AG09319 (cell line): ENCODE measurements around the gene AQP3.
"Not testable (repeated sequence)": the region's sequence is repeated elsewhere in the genome, so short reads cannot be mapped to it uniquely, and the experiment has no call there.

Experiments used
- DNase-seq: peaks from one replicate; pipeline ENCODE4 v3.0.0-alpha.2; 2010; ENCODE audit warnings: low read depth; ENCODE audit errors: extremely low read depth
- CTCF ChIP-seq: IDR thresholded peaks from 2 replicates; pipeline ENCODE4 v1.5.1; 2011; ENCODE audit warnings: low read depth, mild to moderate bottlenecking, inconsistent platforms, low read length, moderate library complexity

AQP3 gene

GRCh38 chr9:33431420-33431819 is 16.0 kb downstream of the AQP3 start:
- no peak for TF ChIP-seq CTCF
- DNase-seq: no peak

- TF ChIP-seq CTCF: no peak
- no peak for DNase-seq
Measured at GRCh38 chr9:33430942-33431341, 16.5 kb downstream of the AQP3 start.

DNA sequence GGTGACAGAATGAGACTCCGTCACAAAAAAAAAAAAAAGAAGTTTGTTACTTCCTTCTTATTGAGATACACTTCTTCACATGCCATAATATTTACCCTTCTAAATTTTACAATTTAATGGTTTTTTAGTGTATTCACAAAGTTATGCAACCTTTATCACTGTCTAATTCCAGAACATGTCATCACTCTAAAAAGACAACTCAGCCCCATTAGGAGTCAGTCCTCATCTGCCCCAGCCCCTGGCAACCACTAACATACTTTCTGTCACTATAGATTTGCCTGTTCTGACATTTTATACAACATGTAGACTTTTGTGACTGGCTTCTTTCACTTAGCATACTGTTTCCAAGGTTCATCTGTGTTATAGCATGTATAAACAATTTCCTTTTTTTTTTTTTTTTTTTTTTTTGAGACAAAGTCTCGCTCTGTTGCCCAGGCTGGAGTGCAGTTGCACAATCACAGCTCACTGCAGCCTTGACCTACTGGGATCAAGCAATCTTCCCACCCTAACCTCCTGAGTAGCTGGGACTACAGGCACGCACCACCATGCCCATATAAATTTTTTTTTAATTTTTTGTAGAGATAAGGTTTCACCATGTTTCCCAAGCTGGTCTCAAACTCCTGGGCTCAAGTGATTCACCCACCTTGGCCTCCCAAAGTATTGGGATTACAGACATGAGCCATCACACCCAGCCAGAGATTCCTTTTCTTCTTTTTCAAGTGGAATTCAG is 18.0 kb downstream of the AQP3 start:
- TF ChIP-seq CTCF: no peak
- no peak for DNase-seq

- no peak for DNase-seq
- TF ChIP-seq CTCF: no peak
Measured at GRCh38 chr9:33426843-33427293, 20.5 kb downstream of the AQP3 start.

- TF ChIP-seq CTCF: no peak
- DNase-seq: no peak
Measured at GRCh38 chr9:33425128-33425533, 22.3 kb downstream of the AQP3 start.

GRCh38 chr9:33424492-33424891 is 22.9 kb downstream of the AQP3 start:
- DNase-seq: not testable (repeated sequence)

DNA sequence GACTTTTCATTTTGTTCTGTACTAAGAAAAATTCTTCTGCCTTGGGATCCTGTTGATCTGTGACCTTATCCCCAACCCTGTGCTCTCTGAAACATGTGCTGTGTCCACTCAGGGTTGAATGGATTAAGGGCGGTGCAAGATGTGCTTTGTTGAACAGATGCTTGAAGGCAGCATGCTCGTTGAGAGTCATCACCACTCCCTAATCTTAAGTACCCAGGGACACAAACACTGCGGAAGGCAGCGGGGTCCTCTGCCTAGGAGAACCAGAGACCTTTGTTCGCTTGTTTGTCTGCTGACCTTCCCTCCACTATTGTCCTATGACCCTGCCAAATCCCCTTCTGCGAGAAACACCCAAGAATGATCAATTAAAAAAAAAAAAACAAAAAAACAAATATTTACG is 23.4 kb downstream of the AQP3 start:
- DNase-seq: not testable (repeated sequence)

DNA sequence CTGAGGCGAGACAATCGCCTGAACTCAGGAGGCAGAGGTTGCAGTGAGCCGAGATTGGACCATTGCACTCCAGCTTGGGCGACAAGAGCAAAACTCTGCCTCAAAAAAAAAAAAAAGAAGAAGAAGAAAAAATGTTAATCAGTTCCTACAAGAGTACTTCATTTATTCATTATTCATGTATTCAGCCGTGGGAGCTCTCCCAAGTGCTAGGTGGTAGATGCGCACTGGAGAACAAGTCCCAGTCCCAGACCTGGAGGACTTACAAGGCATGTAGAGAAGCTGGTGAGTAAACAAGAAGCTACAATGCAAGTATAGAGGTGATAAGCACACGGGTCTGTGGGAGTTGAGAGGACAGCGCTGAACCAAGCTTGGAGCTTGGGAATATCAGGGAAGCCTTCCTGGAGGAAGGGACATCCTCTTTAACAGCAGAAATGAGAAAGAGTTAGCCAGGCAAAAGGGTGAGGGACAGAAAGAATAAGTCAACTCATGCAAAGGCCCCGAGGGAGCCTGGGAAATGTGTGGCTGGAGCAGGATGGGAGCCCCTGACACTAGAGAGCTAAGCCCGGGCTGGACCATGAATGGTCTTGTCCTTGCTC is 27.6 kb downstream of the AQP3 start:
- no peak for TF ChIP-seq CTCF
- DNase-seq: no peak
